GM18520 (cell line): Measurements from ENCODE around the gene DTX3.
"Not testable (repeated sequence)": the region's sequence is repeated elsewhere in the genome, so short reads cannot be mapped to it uniquely, and the experiment has no call there.

Experiments used
- ATAC-seq: cut with Tn5 transposase; IDR thresholded peaks from one replicate; pipeline ENCODE4 v1.9.1; 2021; ENCODE audit not compliant: unreplicated experiment

Gene DTX3

DNA sequence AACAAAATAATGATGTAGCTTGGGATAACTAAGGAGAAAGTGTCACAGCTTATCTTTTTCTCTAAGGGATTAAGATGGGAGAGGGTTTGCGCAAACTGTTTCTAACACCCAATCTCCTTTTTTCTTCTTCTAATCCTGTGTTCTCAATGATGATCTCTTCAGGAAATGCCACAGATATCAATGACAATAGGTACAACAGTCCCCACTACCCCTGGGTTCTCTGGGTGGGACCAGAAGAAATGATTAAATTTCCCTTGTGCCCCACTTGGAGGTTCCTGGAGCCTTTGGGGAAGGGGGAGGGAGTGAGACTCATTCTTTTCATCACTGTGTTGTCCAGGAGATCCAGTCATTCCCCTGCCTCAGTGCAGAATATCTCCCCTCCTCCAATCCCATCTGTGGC lies 22.2 kb upstream of the DTX3 start:
- no peak for ATAC-seq

DNA sequence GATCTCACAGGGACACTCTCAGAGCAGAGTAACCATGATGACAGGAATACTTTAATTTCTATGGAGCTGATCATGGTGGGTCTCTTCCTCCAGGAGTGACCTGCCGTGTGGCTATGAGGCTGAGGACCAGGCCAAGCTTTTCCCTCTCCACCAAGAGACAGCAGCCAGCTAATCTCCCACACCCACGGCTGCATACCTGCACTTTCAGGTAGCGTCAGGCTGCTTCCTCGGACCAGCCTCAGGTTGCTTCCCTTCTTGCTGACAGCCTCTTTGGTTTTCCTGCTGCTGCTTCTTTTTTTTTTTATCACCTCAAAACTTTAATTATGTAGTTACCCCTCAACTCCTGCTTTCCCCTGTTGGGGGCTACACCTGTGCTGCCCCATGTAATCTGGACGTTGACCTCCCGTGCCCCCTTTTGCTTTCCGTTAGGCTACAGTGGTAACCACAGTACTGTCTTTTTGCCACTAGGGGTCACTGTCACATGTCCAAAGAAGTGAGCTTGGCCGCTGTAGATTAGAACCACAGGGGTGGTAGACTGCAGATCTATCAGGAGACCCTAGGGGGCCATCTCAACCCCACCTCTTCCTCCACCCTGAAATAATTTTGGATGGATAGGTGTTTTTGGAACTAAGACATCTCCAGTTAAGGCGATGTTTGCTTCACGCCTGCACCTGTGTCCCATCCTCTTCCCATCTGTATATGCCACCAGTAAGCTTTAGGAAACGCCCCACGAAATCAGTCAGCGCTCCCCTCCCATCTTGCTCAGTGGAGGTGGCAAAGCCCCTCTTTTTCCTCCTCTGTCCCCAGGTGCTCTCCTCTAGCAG lies 21.4 kb upstream of the DTX3 start:
- peak; percentile 82 for ATAC-seq

DNA sequence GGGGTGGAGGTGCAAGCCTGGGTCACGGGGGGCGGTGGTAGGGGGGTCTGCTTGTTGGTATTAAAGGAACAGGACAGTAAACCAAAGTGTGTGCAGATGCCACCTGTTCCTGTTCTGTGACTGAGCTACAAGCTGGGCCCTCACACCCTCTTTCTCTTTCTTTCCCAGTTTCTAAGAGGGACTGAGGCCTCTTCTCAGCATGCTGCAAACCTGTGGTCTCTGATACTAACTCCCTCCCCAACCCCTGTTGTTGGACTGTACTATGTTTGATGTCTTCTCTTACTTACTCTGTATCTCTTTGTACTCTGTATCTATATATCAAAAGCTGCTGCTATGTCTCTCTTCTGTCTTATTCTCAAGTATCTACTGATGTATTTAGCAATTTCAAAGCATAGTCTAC lies 20.6 kb upstream of the DTX3 start:
- no peak for ATAC-seq

DNA sequence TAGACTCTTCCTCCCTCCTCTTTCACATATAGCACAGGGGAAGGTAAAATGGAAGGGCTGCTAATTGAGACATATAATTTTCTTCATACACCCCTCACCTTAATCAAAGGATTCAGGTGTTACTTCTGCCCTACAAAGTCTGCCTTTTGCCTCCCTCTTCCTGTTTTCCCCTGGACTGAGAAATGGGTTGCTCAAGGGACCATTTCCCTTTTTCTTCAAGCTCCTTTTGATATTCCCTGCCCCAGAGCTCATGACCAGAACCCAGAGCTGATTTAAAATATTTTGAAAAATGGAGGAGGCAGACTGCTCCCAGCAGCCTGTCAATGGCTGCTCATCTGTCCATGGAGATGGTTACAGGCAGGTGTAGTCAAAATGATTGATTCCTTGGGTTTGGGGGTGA lies 19.9 kb upstream of the DTX3 start:
- ATAC-seq: no peak

DNA sequence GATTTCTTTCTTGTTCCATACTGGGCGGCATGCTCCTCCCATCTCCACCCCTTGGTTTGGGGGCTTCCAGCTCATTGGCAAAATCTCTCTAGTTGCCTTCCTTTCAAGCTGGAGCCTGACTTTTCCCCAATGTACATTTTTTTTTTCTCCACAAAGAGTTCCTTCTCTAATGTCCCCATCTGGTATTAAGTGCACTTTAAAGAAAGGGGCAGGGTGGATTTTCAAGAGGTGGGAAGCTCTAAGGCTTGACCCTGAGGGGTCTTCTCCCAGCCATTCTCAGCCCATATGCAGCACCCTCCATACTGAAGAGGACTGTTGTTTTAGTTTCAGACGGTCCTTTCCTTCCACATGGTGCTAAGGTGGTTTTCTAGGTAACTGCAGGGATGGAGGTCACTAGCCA lies 19.5 kb upstream of the DTX3 start:
- ATAC-seq: no peak

DNA sequence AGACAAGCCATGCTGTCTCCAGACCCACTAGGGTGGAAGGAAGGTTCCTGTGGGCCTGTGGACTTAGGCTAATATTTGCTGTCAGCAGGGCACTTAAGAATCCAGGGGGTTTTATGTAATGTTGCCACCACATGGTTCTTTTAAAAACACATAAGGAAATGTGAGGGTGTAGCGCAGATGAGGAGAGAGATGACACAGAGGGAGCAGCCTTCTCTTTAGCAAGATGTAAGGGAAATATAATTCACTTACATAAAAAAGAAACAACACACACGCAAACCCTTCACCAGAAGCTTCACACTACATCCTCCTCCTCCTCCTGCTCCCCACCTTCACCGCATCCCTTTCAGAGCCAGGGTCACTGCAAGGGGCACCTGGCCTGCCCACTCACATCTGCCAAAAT lies 18.5 kb upstream of the DTX3 start:
- ATAC-seq: no peak

DNA sequence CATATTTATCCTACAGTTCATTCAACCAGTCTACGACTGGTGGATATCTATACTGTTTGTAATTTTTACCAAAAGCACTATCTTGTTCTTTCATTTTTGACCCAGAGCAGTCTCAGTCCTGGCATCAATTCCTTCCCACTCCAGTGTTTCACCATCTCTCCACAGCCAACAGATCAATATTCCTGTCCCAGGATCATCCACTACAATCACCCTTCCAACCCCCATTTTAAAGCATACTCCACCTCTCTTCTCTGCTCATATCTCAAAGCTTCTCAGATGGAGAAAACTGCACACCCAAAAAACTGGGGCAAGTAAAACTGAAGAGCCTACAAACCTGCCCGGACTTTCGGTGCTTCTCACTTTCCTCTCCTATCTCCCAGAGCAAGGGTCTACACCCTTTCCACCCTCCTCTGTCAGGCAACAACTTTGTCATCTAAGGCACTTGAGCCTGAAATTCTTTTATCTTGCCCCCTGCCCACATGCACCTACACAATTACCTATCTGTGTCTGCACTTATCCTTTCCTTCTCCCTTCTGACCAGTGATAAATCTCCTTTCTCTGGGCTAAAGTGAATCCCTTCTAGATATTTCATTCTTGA lies 17.7 kb upstream of the DTX3 start:
- no peak for ATAC-seq

DNA sequence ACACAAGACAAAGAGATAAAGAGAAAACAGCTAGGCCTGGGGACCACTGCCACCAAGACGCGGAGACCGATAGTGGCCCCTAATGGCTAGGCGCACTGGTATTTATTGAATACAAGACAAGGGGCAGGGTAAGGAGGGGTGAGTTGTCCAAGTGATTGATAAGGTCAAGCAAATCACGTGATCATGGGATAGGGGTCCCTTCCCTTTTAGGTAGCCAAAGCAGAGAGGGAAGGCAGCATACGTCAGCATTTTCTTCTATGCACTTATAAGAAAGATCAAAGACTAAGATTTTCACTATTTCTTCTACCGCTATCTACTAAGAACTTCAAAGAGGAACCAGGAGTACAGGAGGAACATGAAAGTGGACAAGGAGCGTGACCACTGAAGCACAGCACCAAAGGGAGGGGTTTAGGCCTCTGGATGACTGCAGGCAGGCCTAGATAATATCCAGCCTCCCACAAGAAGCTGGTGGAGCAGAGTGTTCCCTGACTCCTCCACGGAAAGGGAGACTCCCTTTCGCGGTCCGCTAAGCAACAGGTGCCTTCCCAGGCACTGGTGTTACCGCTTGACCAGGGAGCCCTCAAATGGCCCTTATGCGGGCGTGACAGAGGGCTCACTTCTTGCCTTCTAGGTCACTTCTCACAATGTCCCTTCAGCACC lies 15.5 kb upstream of the DTX3 start:
- ATAC-seq: not testable (repeated sequence)

DNA sequence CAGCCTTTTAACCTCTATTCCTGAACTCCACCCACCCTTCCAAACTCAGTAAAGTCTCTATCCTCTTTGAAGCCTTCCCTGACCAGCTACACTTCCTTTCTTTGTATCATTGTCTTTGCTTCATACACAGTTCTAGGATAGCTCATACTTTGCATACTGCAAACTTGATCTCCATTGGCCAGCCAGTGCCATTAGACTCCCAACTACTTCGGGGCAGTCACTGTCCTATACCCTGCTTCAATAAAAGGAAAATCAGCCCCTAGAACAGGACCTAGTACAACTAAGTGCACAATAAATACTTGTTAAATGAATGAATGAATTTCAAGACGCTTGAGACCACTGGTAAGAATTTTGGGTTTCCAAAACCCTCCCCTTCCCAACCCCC lies 14.2 kb upstream of the DTX3 start:
- ATAC-seq: no peak

DNA sequence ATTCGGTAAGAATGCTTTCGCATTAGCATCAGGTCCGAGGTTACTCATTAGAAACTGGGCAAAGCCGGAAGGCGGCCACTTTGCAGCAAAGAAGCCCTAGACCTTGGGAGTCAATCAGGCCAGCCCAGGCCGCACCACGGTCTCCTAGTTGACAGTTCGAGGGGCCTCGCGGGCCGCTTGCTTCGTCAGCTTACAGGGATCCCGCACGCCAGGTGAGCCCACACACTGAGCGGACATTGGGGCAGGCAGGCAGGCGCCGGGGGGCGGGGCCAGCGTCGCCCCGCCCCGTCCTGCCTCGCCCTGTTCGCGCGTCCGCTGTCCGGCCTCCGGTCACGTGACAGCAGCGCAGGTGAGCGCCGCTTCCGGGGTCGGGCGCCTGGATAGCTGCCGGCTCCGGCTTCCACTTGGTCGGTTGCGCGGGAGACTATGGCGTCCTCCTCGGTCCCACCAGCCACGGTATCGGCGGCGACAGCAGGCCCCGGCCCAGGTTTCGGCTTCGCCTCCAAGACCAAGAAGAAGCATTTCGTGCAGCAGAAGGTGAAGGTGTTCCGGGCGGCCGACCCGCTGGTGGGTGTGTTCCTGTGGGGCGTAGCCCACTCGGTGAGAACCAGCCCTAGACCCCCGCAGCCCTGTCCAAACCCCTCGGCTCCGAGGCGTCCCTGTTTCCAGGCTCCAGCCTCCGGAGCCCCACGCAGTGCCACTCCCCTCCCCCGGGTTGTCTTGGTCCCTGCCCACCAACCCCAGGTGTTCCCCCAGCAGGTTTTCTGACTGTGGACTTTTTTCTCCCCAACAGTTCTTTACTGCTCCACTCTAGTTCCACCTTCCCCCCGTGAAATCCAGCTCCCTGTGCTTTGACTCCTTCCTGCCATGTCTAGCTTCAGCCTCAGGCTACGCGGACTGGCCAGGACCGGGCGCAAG lies 13.5 kb upstream of the DTX3 start, which contains the start of gene PIP4K2C:
PIP4K2C (plus strand) TSS at position 329 of the 918 bp plus-strand sequence; CDS start at position 427, 98 bp downstream.
- peak; percentile 91 for ATAC-seq

DNA sequence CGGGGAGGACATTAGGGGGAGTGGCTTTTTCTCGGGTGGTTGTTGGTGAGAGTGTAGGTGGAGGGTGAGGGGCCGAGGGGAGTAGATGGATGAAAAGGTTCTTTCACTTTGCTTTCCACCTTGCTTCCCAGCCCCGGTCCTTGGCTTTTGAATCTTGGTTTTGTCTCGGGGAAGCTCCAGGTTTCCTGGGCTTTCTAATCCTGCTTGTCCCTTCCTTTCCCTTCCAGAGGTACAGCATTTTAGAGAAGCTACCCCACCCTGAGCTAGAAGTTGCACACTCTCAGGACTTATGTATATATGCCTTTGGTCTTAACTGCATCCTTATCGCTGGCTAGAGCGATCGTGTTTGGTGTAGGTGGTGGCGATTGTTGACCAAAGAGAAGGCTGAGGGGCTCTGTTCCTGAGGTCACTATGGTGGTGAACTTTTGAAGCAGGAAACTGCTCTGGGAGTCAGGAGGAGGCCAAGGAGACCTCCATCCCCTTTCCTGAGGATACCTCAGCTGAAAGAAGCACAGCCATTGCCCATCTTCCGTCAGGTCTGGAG lies 12.8 kb upstream of the DTX3 start:
- no peak for ATAC-seq

DNA sequence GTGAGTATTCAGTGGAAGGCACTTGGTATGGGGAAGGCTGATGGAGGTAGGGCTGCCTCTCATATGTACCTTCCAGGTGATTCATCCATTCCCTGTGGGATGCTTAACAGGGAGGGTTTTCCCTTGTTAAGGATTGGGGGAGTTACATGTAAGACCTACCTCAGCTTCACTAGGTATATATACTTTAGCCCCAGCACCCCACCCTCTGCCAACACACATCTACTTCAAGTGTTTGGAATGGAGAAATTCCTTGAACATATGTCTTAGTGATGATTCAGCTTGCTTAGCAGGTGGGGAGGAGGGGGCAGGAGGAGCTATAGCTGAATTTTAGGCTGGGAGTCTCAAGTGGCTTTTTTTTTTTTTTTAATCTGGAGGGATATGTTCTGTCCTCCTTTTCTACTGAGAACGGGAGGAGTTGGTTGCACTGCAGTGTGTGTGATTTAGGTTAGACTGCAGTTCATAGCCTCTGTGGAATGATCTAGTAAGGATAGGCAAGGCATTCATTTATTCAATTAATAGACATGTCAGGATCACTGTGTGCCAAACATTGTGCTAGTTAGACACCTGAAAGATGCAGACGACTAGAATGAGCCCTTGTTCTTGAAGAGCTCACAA lies 12.0 kb upstream of the DTX3 start:
- ATAC-seq: no peak

DNA sequence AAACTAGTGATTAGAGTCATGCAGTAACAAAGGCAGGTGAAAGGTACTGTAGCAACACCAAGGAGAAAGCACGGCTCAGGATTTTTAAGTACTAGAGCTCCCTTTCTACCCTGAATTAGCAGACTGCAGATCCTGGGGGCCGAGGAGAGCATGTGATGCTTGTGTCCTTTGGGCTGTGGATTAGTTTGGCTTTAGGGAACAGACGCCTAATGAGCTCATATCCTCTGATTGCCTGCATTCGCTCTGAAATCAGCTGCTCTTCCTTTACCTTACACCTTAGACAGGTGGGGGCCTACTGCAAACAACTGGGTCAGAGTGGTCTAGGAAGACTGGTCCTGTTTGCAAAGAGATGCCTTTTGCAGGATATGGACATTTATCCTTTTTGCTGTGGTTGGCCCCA lies 11.4 kb upstream of the DTX3 start:
- no peak for ATAC-seq

DNA sequence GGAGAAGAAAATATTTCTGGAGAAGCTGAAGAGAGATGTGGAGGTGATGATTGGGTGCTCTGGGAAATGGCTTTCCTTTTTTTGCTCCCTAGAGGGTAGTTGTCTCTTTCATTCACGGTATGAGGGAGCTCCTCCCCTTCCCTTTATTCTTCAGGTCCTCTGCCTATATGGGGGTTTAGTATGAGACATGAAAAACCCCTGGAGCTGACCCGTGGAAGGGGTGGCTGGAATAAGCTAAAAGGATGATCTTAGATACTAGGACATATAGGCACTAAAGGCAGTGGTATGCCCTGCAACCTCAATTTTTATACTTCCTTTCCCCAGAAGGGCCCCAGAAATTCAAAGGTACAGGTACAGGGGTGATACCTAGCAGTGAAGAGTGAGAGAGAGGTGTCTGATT lies 4.2 kb upstream of the DTX3 start:
- ATAC-seq: no peak

DNA sequence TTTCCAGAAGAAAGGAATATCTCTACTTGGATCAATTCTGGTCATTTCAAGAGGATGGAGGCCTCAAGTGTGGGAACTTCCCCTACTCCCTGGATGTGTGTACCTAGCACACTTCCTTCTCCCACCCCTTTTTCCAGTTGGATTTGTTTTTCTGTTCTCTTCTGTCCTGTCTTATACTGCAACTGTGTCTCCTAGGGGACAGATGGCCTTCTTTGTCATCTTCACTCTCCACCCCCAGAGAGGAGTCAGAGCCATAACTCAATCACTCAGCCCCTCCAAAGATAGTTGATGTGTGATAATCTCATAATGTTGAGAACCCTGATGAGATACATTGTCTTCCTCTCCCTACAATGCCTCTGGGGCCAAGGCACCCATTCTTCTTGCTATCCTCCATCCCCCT lies 2.1 kb upstream of the DTX3 start:
- no peak for ATAC-seq

DNA sequence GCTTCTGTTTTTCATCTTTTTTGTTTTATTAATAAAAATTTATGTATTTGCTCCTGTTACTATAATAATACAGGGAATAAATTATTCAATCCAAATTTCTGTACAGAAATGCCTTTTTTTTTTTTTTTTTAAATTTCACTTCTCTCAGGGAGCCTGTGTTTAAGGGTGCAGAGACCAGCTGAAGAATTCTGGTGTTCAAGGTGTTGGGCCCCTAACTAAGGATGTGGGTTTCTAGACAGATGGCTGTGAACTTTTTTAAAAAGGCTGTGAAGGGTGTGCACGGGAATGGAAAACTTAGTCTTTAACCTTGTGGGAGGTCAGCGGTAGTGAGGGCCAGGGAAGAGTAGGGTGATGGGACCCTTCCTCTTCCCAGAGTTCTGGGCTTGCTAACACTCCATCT lies 1.3 kb upstream of the DTX3 start:
- no peak for ATAC-seq

DNA sequence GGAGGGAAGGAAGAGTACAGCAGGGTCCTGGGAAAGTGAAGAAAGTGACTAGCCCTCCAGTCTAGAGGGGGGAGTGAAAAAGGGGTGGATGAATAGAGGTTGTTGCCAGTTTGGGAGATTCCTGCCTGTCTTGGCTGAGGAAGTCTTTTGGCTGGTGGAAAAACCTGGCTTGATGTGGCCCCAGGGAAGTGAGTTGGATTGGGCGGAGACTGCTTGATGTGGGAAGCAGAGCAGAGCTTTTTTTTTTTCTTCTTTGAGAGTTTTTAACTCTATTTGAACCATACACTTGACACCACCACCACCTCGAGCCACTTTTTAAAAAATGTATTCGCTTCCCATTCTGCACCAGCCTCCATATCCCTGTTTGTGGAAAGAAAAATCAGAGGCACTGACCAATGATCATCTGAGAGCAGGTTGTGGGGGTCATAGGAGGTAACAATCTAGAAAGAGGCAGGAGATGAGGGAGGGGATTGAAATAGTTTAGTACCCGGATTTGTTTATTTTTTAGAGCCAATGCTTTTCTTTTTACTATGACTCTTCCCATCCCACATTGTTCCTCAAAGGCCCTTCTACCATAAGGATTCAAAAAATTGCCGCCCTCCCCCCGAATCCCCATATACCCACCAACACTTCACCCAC lies 690 bp upstream of the DTX3 start:
- ATAC-seq: no peak

DNA sequence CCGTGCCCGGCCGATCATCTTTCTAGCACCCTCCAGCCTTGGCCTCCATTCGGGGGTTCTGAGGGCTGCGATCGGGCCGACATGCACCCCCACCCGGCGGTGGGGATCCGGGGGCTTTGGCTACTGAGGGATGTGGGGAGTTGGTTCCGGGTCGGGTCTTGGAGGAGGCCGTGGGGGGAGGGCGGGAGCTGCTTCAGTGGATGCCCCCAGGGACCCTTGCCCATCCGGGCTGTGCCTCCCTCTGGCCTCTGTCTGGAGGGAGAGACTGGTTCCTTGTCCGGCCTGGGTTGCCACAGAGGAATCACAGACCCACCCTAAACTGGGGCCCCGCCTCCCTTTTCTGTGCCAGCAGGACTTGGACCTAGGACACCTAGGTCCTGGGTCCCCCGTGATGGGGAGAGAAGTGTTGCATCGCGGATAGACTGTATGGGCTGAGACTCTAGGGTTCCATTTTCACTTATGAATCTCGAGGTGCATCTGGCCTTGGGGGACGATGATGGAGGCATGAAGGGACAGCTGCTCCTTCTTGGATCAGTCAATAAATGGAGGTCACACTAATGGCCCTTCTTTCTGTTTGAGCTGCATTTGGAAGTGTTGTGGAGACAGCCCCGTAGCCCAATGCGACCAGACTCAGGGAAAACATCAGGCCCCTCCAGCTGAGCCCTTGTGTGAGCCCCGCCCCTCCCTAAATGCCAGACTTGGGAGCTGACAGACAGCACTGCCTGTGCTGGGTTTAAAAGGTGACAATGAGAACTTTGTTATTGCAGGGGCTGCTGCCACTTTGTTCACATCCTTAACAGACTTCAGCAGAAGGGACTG lies 577 bp downstream of the DTX3 start:
- no peak for ATAC-seq

DNA sequence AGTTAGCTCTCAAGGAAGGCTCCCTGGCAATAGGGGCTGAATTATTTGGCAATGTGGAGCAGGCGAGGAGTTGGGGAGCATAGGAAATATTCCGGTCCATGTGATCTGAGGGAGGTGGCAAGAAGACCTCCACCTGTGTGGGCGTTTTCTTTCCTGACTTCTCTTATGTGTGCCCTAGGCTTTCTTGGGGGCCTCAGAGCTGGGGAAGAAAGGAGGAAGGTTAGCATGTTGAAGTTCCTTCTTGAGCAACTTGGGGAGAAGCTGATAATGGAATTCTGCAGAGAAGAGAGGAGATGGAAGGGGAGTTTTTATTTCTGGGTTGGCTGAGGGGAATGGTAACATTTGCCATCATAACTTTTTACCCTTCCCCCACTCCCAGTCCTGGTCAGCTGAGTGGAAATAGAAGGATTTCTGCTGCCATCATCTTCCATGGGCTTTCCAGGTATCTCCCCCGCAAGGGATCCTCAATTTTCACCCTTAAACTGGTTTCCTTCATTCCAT lies 1.2 kb downstream of the DTX3 start:
- no peak for ATAC-seq
